Measurements from ENCODE around the gene BTRC. TPM values are rescaled to one million over a fixed set of nuclear protein-coding genes. Genes with fewer than 3 reads are reported as not detected.
"Not testable (repeated sequence)": the region's sequence is repeated elsewhere in the genome, so short reads cannot be mapped to it uniquely, and the experiment has no call there.

Gene BTRC
- total RNA-seq, 1 donor from 2014 or later: 14.2 TPM

GRCh38 chr10:101351017-101351416, 2.9 kb upstream of the BTRC start:
- TF ChIP-seq CTCF (conservative IDR thresholded peaks at IDR 0.05; ENCODE audit: low read depth, low read length): no peak
- no peak for DNase-seq (ENCODE audit: low read depth)
- H3K4me3 ChIP-seq (ENCODE audit: low read depth, low read length): no peak overlapping the region

GRCh38 chr10:101351477-101351876, 2.5 kb upstream of the BTRC start:
- no peak for DNase-seq (ENCODE audit: low read depth)
- H3K4me3 ChIP-seq (ENCODE audit: low read depth, low read length): no peak overlapping the region
- TF ChIP-seq CTCF (conservative IDR thresholded peaks at IDR 0.05; ENCODE audit: low read depth, low read length): no peak

GRCh38 chr10:101352857-101353256, 1.1 kb upstream of the BTRC start:
- H3K4me3 ChIP-seq (ENCODE audit: low read depth, low read length); DNase-seq (ENCODE audit: low read depth): not testable (repeated sequence)

GRCh38 chr10:101354328-101355071, 535 bp downstream of the BTRC start:
- DNase-seq (ENCODE audit: low read depth): no peak
- TF ChIP-seq CTCF (conservative IDR thresholded peaks at IDR 0.05; ENCODE audit: low read depth, low read length): no peak
- H3K4me3 ChIP-seq (ENCODE audit: low read depth, low read length): peak overlapping the region; percentile 85

- DNase-seq (ENCODE audit: low read depth): no peak
- H3K4me3 ChIP-seq (ENCODE audit: low read depth, low read length): peak overlapping the region; percentile 85
- TF ChIP-seq CTCF (conservative IDR thresholded peaks at IDR 0.05; ENCODE audit: low read depth, low read length): no peak
Measured at GRCh38 chr10:101355072-101355706, 1.2 kb downstream of the BTRC start.

GRCh38 chr10:101356132-101356531, 2.2 kb downstream of the BTRC start:
- H3K4me3 ChIP-seq (ENCODE audit: low read depth, low read length): no peak overlapping the region
- no peak for DNase-seq (ENCODE audit: low read depth)
- TF ChIP-seq CTCF (conservative IDR thresholded peaks at IDR 0.05; ENCODE audit: low read depth, low read length): no peak

GRCh38 chr10:101357958-101358357, 4.0 kb downstream of the BTRC start:
- TF ChIP-seq CTCF (conservative IDR thresholded peaks at IDR 0.05; ENCODE audit: low read depth, low read length): no peak
- no peak overlapping the region for H3K4me3 ChIP-seq (ENCODE audit: low read depth, low read length)
- DNase-seq (ENCODE audit: low read depth): no peak

All from epithelial cell of proximal tubule (primary cell).